MM.1S (cell line): Measurements from ENCODE around the gene TMEM238L.

Experiments
- DNase-seq: peaks from one replicate; pipeline ENCODE4 v3.0.0-alpha.2; 2015
- H2AFZ ChIP-seq: fragments of 300-600 bp; sonication (generic); 2 replicates; pipeline ENCODE4 v1.6.0; 2016; ENCODE audit warnings: antibody characterized with exemption, low read length
- H3F3A ChIP-seq: fragments of 300-600 bp; sonication (generic); 2 replicates; pipeline ENCODE4 v1.6.1; 2016; ENCODE audit warnings: mild to moderate bottlenecking, antibody characterized with exemption, low read length, moderate library complexity, mixed read lengths; ENCODE audit not compliant: insufficient read depth
- H3K27ac ChIP-seq: fragments of 300-600 bp; sonication (generic); 2 replicates; pipeline ENCODE4 v1.5.1; 2016; ENCODE audit warnings: mild to moderate bottlenecking, low read length
- H3K27me3 ChIP-seq: fragments of 300-600 bp; sonication (generic); replicated peaks from 2 replicates; pipeline ENCODE4 v1.6.0; 2016; ENCODE audit warnings: low read length; ENCODE audit not compliant: insufficient read depth
- H3K36me3 ChIP-seq: fragments of 300-600 bp; sonication (generic); replicated peaks from 2 replicates; pipeline ENCODE4 v1.6.1; 2016; ENCODE audit warnings: mild to moderate bottlenecking, low read length, mixed read lengths; ENCODE audit not compliant: insufficient read depth
- H3K4me1 ChIP-seq: fragments of 300-600 bp; sonication (generic); 2 replicates; pipeline ENCODE4 v1.6.1; 2016; ENCODE audit warnings: low read length, mixed read lengths
- H3K4me2 ChIP-seq: fragments of 300-600 bp; sonication (generic); 2 replicates; pipeline ENCODE4 v1.6.0; 2016; ENCODE audit warnings: low read depth, low read length
- H3K4me3 ChIP-seq: fragments of 300-600 bp; sonication (generic); 2 replicates; pipeline ENCODE4 v1.5.1; 2016; ENCODE audit warnings: low read length, mixed read lengths
- H3K79me2 ChIP-seq: fragments of 300-600 bp; sonication (generic); 2 replicates; pipeline ENCODE4 v1.6.1; 2016; ENCODE audit warnings: mixed run types, low read length, mixed read lengths
- H3K9ac ChIP-seq: fragments of 300-600 bp; sonication (generic); 2 replicates; pipeline ENCODE4 v1.6.1; 2016; ENCODE audit warnings: low read length, mixed read lengths
- H3K9me2 ChIP-seq: fragments of 300-600 bp; sonication (generic); replicated peaks from 2 replicates; pipeline ENCODE4 v1.6.1; 2016; ENCODE audit warnings: mild to moderate bottlenecking, low read length, mixed read lengths; ENCODE audit not compliant: insufficient read depth
- H3K9me3 ChIP-seq: fragments of 300-600 bp; sonication (generic); replicated peaks from 2 replicates; pipeline ENCODE4 v1.6.1; 2016; ENCODE audit warnings: mild to moderate bottlenecking, low read length, mixed read lengths; ENCODE audit not compliant: insufficient read depth
- H4K20me1 ChIP-seq: fragments of 300-600 bp; sonication (generic); 2 replicates; pipeline ENCODE4 v1.6.1; 2016; ENCODE audit warnings: mild to moderate bottlenecking, low read length, moderate library complexity, mixed read lengths; ENCODE audit not compliant: insufficient read depth
- EZH2 ChIP-seq: fragments of 300-600 bp; sonication (generic); optimal IDR thresholded peaks from 2 replicates; pipeline ENCODE3; 2017; ENCODE audit warnings: low read depth, mild to moderate bottlenecking, antibody characterized with exemption, low read length, mixed read lengths
- EZH2phosphoT487 ChIP-seq: fragments of 300-600 bp; sonication (generic); IDR thresholded peaks from 2 replicates; pipeline ENCODE4 v1.6.1; 2018; ENCODE audit warnings: antibody characterized with exemption, low read length
- TF ChIP-seq, protein P1 (sequence below): fragments of 300-600 bp; sonication (generic); IDR thresholded peaks from 2 replicates; pipeline ENCODE4 v1.5.1; 2016; ENCODE audit warnings: antibody characterized with exemption, low read length, mixed read lengths

Gene TMEM238L

DNA sequence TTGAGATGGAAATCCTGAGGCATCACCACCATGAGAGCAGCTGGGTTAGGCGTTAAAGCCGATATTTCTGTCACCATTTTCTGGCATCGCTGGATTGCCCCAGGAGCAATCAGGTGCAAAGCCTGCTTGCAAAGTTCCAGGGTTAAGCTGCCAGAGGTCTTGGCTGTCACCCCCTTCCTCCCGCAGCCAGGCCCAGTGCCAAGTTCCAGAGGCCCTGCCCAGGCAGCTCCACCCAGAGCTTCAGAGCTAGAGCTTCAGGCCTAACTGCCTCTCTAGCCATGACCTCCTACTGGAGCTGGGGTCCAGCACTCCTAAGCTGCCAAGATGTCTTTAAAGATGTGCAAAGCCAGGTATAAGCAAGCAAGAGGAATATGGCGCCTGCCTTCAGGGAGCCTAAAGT lies 8.8 kb upstream of the TMEM238L start:
- Histone ChIP-seq H3F3A (no peaks in the 10 kb centered on the region), H4K20me1 (no peaks in the 10 kb centered on the region), H3K4me1 (no peaks in the 10 kb centered on the region), H3K4me3 (no peak overlapping the region), H3K27me3 (peaks cover 7% of the 10 kb centered on the region; the same call in 1 of the 2 replicates), H3K9me3 (no peaks in the 10 kb centered on the region), H2AFZ (no peak overlapping the region), H3K36me3 (no peaks in the 10 kb centered on the region), H3K79me2 (no peaks in the 10 kb centered on the region), H3K9ac (no peak overlapping the region), H3K4me2 (no peak overlapping the region), H3K9me2 (no peaks in the 10 kb centered on the region), H3K27ac (no peak overlapping the region)
- DNase-seq, result no peak
- TF ChIP-seq, protein P1, sequence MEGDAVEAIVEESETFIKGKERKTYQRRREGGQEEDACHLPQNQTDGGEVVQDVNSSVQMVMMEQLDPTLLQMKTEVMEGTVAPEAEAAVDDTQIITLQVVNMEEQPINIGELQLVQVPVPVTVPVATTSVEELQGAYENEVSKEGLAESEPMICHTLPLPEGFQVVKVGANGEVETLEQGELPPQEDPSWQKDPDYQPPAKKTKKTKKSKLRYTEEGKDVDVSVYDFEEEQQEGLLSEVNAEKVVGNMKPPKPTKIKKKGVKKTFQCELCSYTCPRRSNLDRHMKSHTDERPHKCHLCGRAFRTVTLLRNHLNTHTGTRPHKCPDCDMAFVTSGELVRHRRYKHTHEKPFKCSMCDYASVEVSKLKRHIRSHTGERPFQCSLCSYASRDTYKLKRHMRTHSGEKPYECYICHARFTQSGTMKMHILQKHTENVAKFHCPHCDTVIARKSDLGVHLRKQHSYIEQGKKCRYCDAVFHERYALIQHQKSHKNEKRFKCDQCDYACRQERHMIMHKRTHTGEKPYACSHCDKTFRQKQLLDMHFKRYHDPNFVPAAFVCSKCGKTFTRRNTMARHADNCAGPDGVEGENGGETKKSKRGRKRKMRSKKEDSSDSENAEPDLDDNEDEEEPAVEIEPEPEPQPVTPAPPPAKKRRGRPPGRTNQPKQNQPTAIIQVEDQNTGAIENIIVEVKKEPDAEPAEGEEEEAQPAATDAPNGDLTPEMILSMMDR, result no peak
- TF ChIP-seq EZH2phosphoT487 (no peak), EZH2 (no peak)

GRCh38 chr17:10809605-10810004 lies 5.7 kb upstream of the TMEM238L start:
- TF ChIP-seq, protein P1, result no peak
- TF ChIP-seq EZH2 (no peak), EZH2phosphoT487 (no peak)
- no peaks in the 10 kb centered on the region for H3K36me3 ChIP-seq
- no peak overlapping the region for H2AFZ ChIP-seq
- H4K20me1 ChIP-seq, result no peaks in the 10 kb centered on the region
- H3K27me3 ChIP-seq, result peaks cover 4% of the 10 kb centered on the region; the same call in 1 of the 2 replicates
- DNase-seq, result no peak
- H3K4me3 ChIP-seq, result no peak overlapping the region
- H3F3A ChIP-seq, result no peaks in the 10 kb centered on the region
- no peaks in the 10 kb centered on the region for H3K4me1 ChIP-seq
- no peaks in the 10 kb centered on the region for H3K9me2 ChIP-seq
- H3K27ac ChIP-seq, result no peak overlapping the region
- no peak overlapping the region for H3K4me2 ChIP-seq
- no peak overlapping the region for H3K9ac ChIP-seq
- H3K79me2 ChIP-seq, result no peaks in the 10 kb centered on the region
- H3K9me3 ChIP-seq, result no peaks in the 10 kb centered on the region

- Histone ChIP-seq H3K9ac (no peak overlapping the region), H3F3A (no peaks in the 10 kb centered on the region), H3K27me3 (0 out of 2 replicates have a peak, but pooled peaks cover 4% of the 10 kb centered on the region), H3K9me3 (no peaks in the 10 kb centered on the region), H3K79me2 (no peaks in the 10 kb centered on the region), H4K20me1 (no peaks in the 10 kb centered on the region), H3K4me3 (no peak overlapping the region), H3K27ac (no peak overlapping the region), H3K9me2 (no peaks in the 10 kb centered on the region), H2AFZ (no peak overlapping the region), H3K4me1 (no peaks in the 10 kb centered on the region), H3K4me2 (no peak overlapping the region), H3K36me3 (no peaks in the 10 kb centered on the region)
- TF ChIP-seq EZH2 (no peak), EZH2phosphoT487 (no peak)
- TF ChIP-seq, protein P1, result no peak
- DNase-seq, result no peak
Observed at GRCh38 chr17:10807704-10808128, 3.8 kb upstream of the TMEM238L start.
